Colonic mucosa (tissue), 4 donors: ENCODE results near the gene TBC1D32. TPM values are rescaled to one million over a fixed set of nuclear protein-coding genes. Genes with fewer than 3 reads are reported as not detected.

Experiments
- DNase-seq: peaks from one replicate; pipeline ENCODE4 v3.0.0-alpha.2; 2020
- H3K27ac ChIP-seq: fragments of 200-600 bp; one replicate; pipeline ENCODE4 v1.8.0; 2021
- H3K27me3 ChIP-seq: fragments of 200-600 bp; one replicate; pipeline ENCODE4 v1.8.0; 2021
- H3K36me3 ChIP-seq: fragments of 200-600 bp; one replicate; pipeline ENCODE4 v1.8.0; 2021
- H3K4me1 ChIP-seq: fragments of 200-600 bp; one replicate; pipeline ENCODE4 v1.8.0; 2021; ENCODE audit warnings: mild to moderate bottlenecking
- H3K4me3 ChIP-seq: fragments of 200-600 bp; one replicate; pipeline ENCODE4 v1.8.0; 2021
- H3K9ac ChIP-seq, 2 donors: one replicate each; pipeline ENCODE4 v1.7.0; 2013; ENCODE audit warnings: control low read depth in 2 of 2, low read depth in 2 of 2, low read length in 2 of 2
- H3K9me3 ChIP-seq: fragments of 200-600 bp; one replicate; pipeline ENCODE4 v1.8.0; 2021
- CTCF ChIP-seq: fragments of 200-600 bp; IDR thresholded peaks from one replicate; pipeline ENCODE4 v1.8.0; 2022; ENCODE audit warnings: antibody characterized with exemption, mild to moderate bottlenecking
- intact Hi-C: fragments of 100-400 bp; cut with DNase I; formaldehyde crosslinking; loops from one replicate; pipeline ENCODE4 v1.14.1; 2022
- total RNA-seq, 2 donors: library from RNA; stranded (reverse); fragmentation: NEBNext Ultra II Directional in 1 of 2; extraction: Animal tissue kit (Norgen Biotek cat#: 25700) in 1 of 2; gene quantifications; one replicate each; pipeline ENCODE4 v1.2.1, GENCODE V29; 2021
- donor health status: healthy.
- donor health status: DM: no; HTN: no; CAD: no.
- donor health status: DM: no; HTN: no; CAD: no.

Gene TBC1D32
- total RNA-seq, 2 donors from 2014 or later, result 6.0 to 8.3 TPM

- H3K9me3 ChIP-seq, result no peaks in the 10 kb centered on the region
- intact Hi-C loops, result no loop called here
- H3K27ac ChIP-seq, result no peak overlapping the region
- H3K4me3 ChIP-seq, result no peak overlapping the region
- no peaks in the 10 kb centered on the region for H3K27me3 ChIP-seq
- no peaks in the 10 kb centered on the region for H3K4me1 ChIP-seq
- no peak for TF ChIP-seq CTCF
- H3K36me3 ChIP-seq, result no peaks in the 10 kb centered on the region
- DNase-seq, result no peak
- H3K9ac ChIP-seq, result no peak overlapping the region
Observed at GRCh38 chr6:121349596-121349995, 15.3 kb upstream of the TBC1D32 start.

GRCh38 chr6:121347484-121347883, 13.2 kb upstream of the TBC1D32 start:
- no peak for TF ChIP-seq CTCF
- no peak overlapping the region for H3K9ac ChIP-seq
- no peak overlapping the region for H3K27ac ChIP-seq
- H3K9me3 ChIP-seq, result no peaks in the 10 kb centered on the region
- no peak overlapping the region for H3K4me3 ChIP-seq
- DNase-seq, result no peak
- intact Hi-C loops, result no loop called here
- H3K36me3 ChIP-seq, result no peaks in the 10 kb centered on the region
- H3K27me3 ChIP-seq, result no peaks in the 10 kb centered on the region
- no peaks in the 10 kb centered on the region for H3K4me1 ChIP-seq

- Histone ChIP-seq H3K4me3 (no peak overlapping the region), H3K27me3 (no peaks in the 10 kb centered on the region), H3K9me3 (no peaks in the 10 kb centered on the region), H3K4me1 (no peaks in the 10 kb centered on the region), H3K9ac (no peak overlapping the region), H3K27ac (no peak overlapping the region), H3K36me3 (no peaks in the 10 kb centered on the region)
- DNase-seq, result no peak
- intact Hi-C loops, result no loop called here
- no peak for TF ChIP-seq CTCF
Observed at GRCh38 chr6:121344539-121344938, 10.3 kb upstream of the TBC1D32 start.

- Histone ChIP-seq H3K4me3 (no peak overlapping the region), H3K36me3 (no peaks in the 10 kb centered on the region), H3K9ac (no peak overlapping the region), H3K4me1 (no peaks in the 10 kb centered on the region), H3K27me3 (no peaks in the 10 kb centered on the region), H3K9me3 (no peaks in the 10 kb centered on the region), H3K27ac (no peak overlapping the region)
- intact Hi-C loops, result no loop called here
- DNase-seq, result no peak
- TF ChIP-seq CTCF, result no peak
Observed at GRCh38 chr6:121339639-121340226, 5.5 kb upstream of the TBC1D32 start.

- intact Hi-C loops, result no loop called here
- TF ChIP-seq CTCF, result no peak
- Histone ChIP-seq H3K4me1 (no peaks in the 10 kb centered on the region), H3K4me3 (no peak overlapping the region), H3K27me3 (no peaks in the 10 kb centered on the region), H3K27ac (no peak overlapping the region), H3K9me3 (no peaks in the 10 kb centered on the region), H3K36me3 (no peaks in the 10 kb centered on the region), H3K9ac (no peak overlapping the region)
- no peak for DNase-seq
Observed at GRCh38 chr6:121338956-121339355, 4.7 kb upstream of the TBC1D32 start.
